DOHH2 (cell line): ENCODE measurements around the gene CDC42SE2.
"Not testable (repeated sequence)": the region's sequence is repeated elsewhere in the genome, so short reads cannot be mapped to it uniquely, and the experiment has no call there.

Experiments used
- EZH2phosphoT487 ChIP-seq: fragments of 200-600 bp; sonication (generic); IDR thresholded peaks from 2 replicates; pipeline ENCODE4 v1.6.1; 2017; ENCODE audit warnings: borderline replicate concordance, mild to moderate bottlenecking, antibody characterized with exemption, low read length, moderate library complexity, mixed read lengths
- TF ChIP-seq, protein P1 (sequence below): fragments of 200-600 bp; sonication (generic); IDR thresholded peaks from one replicate; pipeline ENCODE4 v1.5.1; 2014; ENCODE audit warnings: antibody characterized with exemption, mild to moderate bottlenecking, low read depth, low read length; ENCODE audit not compliant: poor library complexity, severe bottlenecking

DNA sequence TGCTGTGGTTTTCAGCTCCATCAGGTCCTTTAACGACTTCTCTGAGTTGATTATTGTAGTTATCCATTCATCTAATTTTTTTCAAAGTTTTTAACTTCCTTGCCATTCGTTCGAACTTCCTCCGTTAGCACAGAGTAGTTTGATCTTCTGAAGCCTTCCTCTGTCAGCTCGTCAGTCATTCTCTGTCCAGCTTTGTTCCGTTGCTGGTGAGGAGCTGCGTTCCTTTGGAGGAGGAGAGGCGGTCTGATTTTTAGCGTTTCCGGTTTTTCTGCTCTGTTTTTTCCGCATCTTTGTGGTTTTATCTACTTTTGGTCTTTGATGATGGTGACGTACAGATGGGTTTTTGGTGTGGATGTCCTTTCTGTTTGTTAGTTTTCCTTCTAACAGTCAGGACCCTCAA, 72.9 kb downstream of the CDC42SE2 start:
- TF ChIP-seq, protein P1, sequence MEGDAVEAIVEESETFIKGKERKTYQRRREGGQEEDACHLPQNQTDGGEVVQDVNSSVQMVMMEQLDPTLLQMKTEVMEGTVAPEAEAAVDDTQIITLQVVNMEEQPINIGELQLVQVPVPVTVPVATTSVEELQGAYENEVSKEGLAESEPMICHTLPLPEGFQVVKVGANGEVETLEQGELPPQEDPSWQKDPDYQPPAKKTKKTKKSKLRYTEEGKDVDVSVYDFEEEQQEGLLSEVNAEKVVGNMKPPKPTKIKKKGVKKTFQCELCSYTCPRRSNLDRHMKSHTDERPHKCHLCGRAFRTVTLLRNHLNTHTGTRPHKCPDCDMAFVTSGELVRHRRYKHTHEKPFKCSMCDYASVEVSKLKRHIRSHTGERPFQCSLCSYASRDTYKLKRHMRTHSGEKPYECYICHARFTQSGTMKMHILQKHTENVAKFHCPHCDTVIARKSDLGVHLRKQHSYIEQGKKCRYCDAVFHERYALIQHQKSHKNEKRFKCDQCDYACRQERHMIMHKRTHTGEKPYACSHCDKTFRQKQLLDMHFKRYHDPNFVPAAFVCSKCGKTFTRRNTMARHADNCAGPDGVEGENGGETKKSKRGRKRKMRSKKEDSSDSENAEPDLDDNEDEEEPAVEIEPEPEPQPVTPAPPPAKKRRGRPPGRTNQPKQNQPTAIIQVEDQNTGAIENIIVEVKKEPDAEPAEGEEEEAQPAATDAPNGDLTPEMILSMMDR = not testable (repeated sequence)
- TF ChIP-seq EZH2phosphoT487 = not testable (repeated sequence)
